ENCODE data around the gene EFHD2. TPM values are rescaled to one million over a fixed set of nuclear protein-coding genes. Genes with fewer than 3 reads are reported as not detected.
"Not testable (repeated sequence)": the region's sequence is repeated elsewhere in the genome, so short reads cannot be mapped to it uniquely, and the experiment has no call there.

Gene EFHD2
- total RNA-seq, 1 donor from 2014 or later, result 19.5 TPM

- TF ChIP-seq CTCF (conservative IDR thresholded peaks at IDR 0.05), result no peak
- Mint-ChIP-seq H3K36me3 (no peaks in the 10 kb centered on the region), H3K27ac (no peak overlapping the region), H3K4me1 (ENCODE audit: unreplicated experiment) (peaks cover 12% of the 10 kb centered on the region), H3K4me3 (no peak overlapping the region), H3K9me3 (no peaks in the 10 kb centered on the region), H3K27me3 (peaks cover 62% of the 10 kb centered on the region)
- no peak for DNase-seq (ENCODE audit: extremely low spot score, unreplicated experiment)
Measured at GRCh38 chr1:15385420-15385819, 24.3 kb upstream of the EFHD2 start.

GRCh38 chr1:15386164-15386749, 23.4 kb upstream of the EFHD2 start:
- Mint-ChIP-seq H3K4me3 (no peak overlapping the region), H3K27ac (no peak overlapping the region), H3K36me3 (no peaks in the 10 kb centered on the region), H3K4me1 (ENCODE audit: unreplicated experiment) (peaks cover 4% of the 10 kb centered on the region), H3K27me3 (peaks cover 62% of the 10 kb centered on the region), H3K9me3 (no peaks in the 10 kb centered on the region)
- DNase-seq (ENCODE audit: extremely low spot score, unreplicated experiment), result no peak
- no peak for TF ChIP-seq CTCF (conservative IDR thresholded peaks at IDR 0.05)

GRCh38 chr1:15388201-15388880, 21.3 kb upstream of the EFHD2 start:
- no peak for DNase-seq (ENCODE audit: extremely low spot score, unreplicated experiment)
- Mint-ChIP-seq H3K36me3 (no peaks in the 10 kb centered on the region), H3K27ac (no peak overlapping the region), H3K4me1 (ENCODE audit: unreplicated experiment) (peaks cover 4% of the 10 kb centered on the region), H3K27me3 (peaks cover 52% of the 10 kb centered on the region), H3K9me3 (no peaks in the 10 kb centered on the region), H3K4me3 (no peak overlapping the region)
- TF ChIP-seq CTCF (conservative IDR thresholded peaks at IDR 0.05), result no peak

- not testable (repeated sequence) for H3K9me3 Mint-ChIP-seq; DNase-seq (ENCODE audit: extremely low spot score, unreplicated experiment); H3K4me3 Mint-ChIP-seq; H3K36me3 Mint-ChIP-seq; H3K4me1 Mint-ChIP-seq (ENCODE audit: unreplicated experiment); H3K27ac Mint-ChIP-seq
- H3K27me3 Mint-ChIP-seq, result peaks cover 39% of the 10 kb centered on the region
Measured at GRCh38 chr1:15389828-15390227, 19.9 kb upstream of the EFHD2 start.

- DNase-seq (ENCODE audit: extremely low spot score, unreplicated experiment), result no peak
- Mint-ChIP-seq H3K4me3 (no peak overlapping the region), H3K36me3 (no peaks in the 10 kb centered on the region), H3K4me1 (ENCODE audit: unreplicated experiment) (no peaks in the 10 kb centered on the region), H3K27me3 (peaks cover 30% of the 10 kb centered on the region), H3K27ac (no peak overlapping the region), H3K9me3 (no peaks in the 10 kb centered on the region)
- no peak for TF ChIP-seq CTCF (conservative IDR thresholded peaks at IDR 0.05)
Measured at GRCh38 chr1:15390667-15391066, 19.0 kb upstream of the EFHD2 start.

- H3K27ac Mint-ChIP-seq, result no peak overlapping the region
- no peak overlapping the region for H3K4me3 Mint-ChIP-seq
- H3K36me3 Mint-ChIP-seq, result no peaks in the 10 kb centered on the region
- H3K9me3 Mint-ChIP-seq, result no peaks in the 10 kb centered on the region
- peaks cover 23% of the 10 kb centered on the region for H3K27me3 Mint-ChIP-seq
- no peaks in the 10 kb centered on the region for H3K4me1 Mint-ChIP-seq (ENCODE audit: unreplicated experiment)
- TF ChIP-seq CTCF (conservative IDR thresholded peaks at IDR 0.05), result no peak
- no peak for DNase-seq (ENCODE audit: extremely low spot score, unreplicated experiment)
Measured at GRCh38 chr1:15391366-15391765, 18.3 kb upstream of the EFHD2 start.

All from type B pancreatic cell (in vitro differentiated cells).